ENCODE results near the gene TLR8.

TLR8 gene

DNA sequence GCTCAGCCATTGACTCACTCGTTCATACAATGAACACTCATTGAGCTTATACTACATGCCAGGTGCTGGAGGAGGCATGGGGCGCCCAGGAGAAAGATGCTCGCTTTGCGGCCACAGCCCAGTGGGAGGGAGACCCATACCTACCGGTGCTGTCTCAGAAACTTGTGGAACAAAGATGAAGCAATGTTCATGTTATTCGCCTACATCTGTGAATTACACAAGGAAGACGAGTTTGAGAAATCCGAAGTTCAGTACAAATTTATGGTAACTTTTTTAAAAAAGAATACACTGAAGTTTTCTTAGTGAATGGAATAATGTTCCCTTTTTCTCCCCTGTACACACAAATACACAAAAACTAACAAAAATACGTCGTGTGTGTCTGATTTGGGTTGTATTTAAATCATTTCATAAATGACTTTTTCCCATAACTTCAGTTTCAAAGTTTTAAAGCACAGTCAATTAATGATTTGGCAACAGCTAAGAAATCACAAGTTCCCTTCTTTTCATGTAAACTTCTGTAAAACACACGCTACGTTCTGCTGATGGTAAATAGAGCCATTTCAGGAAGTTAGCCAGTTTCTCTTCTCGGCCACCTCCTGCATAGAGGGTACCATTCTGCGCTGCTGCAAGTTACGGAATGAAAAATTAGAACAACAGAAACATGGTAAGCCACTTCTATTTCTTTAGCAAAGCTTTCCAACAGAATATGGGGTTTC, at the start of gene TLR8:
Gene TLR8 (plus strand): TSS at position 575 of the 716 bp plus-strand sequence. CDS start 87 bp downstream, at position 662.
- no peak for DNase-seq

- DNase-seq: no peak
Observed at GRCh38 chrX:12865359-12865758, 41.1 kb upstream of the TLR8 start.

DNA sequence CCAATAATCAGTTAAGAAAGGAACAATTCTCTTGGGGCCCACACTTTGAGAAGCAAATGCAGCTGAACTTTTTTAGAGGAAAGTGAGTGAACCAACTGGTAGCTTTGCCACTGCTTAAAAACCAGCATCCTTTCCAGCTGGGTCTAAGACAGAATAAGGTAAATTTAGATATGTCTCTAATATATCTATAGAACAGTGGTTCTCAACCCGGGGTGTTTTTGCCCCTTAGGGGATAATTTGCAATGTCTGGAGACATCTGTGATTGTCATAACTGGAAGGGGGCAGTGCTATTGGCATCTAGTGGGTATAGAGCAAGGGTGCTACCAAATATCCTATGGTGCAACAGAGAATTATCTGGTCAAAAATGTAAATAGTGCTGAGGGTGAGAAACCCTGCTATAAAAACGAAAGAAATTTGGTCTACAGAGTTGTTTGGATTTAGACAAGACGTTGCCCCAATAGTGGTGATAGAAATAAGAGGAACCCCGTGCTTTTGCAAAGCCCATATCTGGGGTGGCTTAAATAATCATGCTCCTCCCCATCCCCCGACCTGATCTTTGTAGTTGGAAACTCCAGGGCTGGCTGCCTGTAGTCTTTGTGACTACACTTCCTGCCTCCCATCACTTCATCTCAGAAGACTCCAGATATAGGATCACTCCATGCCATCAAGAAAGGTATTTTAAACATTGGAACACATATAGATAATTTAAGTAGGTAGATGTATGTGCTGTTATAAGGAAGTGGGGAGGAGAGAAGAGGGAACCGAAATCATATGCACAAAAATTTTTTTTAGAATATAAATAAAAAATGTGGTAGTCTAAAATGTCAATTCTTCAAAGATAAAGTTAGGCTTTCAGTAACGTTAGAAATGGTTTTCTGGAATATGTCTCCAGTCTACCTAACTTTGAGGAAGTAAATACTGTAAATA, 39.7 kb upstream of the TLR8 start, which contains the start of gene TLR7:
Gene TLR7 (plus strand): TSS at position 622 of the 927 bp plus-strand sequence. CDS start 507 bp downstream, outside the sequence.
- DNase-seq: peak in 1 of 56 donors; percentile 0

GRCh38 chrX:12867685-12868084, 38.7 kb upstream of the TLR8 start:
- no peak for DNase-seq

GRCh38 chrX:12868747-12869146, 37.7 kb upstream of the TLR8 start:
- DNase-seq: no peak

- no peak for DNase-seq
Observed at GRCh38 chrX:12871257-12871656, 35.2 kb upstream of the TLR8 start.

- DNase-seq: no peak
Observed at GRCh38 chrX:12872741-12873140, 33.7 kb upstream of the TLR8 start.

GRCh38 chrX:12874581-12874980, 31.8 kb upstream of the TLR8 start:
- no peak for DNase-seq

DNA sequence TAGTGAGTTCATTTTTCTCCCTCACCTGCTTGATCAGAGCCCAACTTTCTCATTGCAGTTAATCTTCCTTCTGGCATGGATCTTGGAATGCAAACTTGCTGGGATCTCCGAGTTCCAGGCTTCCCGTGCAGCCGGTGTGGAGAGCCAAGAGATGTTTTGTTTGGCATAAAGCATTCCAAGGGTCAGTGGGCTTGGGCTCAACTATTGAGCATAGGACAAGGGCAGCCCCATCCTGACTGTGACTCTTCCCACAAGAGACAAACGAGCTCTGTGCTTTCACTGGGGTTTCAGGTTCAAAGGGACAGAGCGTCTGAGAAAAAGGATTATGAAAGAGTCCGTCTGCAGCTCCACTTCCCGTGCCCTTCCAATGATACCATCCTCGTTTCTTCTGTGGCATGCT, 29.0 kb upstream of the TLR8 start:
- no peak for DNase-seq

DNA sequence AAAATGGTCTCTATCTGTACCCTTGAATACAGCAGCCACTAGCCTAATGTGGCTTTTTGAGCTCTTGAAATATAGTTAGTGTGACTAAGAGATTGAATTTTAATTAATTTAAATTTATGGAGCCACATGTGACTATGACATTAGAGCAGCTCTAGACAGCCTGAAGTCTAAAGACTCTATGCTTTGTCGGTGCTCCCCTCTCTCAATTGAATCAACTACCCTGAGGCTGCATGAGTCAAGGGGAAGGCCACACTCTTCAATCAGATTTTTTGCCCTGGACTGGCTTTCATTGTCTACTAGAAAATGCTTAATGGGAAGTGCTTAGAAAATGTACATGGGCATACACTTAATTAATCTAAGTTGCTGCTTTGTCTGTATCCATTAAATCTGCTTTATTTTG, 27.9 kb upstream of the TLR8 start:
- DNase-seq: no peak

- no peak for DNase-seq
Observed at GRCh38 chrX:12881914-12882313, 24.5 kb upstream of the TLR8 start.

- no peak for DNase-seq
Observed at GRCh38 chrX:12885508-12885907, 20.9 kb upstream of the TLR8 start.

- no peak for DNase-seq
Observed at GRCh38 chrX:12886545-12886944, 19.9 kb upstream of the TLR8 start.

DNA sequence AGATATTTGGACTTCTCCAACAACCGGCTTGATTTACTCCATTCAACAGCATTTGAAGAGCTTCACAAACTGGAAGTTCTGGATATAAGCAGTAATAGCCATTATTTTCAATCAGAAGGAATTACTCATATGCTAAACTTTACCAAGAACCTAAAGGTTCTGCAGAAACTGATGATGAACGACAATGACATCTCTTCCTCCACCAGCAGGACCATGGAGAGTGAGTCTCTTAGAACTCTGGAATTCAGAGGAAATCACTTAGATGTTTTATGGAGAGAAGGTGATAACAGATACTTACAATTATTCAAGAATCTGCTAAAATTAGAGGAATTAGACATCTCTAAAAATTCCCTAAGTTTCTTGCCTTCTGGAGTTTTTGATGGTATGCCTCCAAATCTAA, 19.3 kb upstream of the TLR8 start:
- DNase-seq: no peak

DNA sequence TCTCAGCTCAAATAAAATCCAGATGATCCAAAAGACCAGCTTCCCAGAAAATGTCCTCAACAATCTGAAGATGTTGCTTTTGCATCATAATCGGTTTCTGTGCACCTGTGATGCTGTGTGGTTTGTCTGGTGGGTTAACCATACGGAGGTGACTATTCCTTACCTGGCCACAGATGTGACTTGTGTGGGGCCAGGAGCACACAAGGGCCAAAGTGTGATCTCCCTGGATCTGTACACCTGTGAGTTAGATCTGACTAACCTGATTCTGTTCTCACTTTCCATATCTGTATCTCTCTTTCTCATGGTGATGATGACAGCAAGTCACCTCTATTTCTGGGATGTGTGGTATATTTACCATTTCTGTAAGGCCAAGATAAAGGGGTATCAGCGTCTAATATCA, 18.7 kb upstream of the TLR8 start:
- no peak for DNase-seq

- no peak for DNase-seq
Observed at GRCh38 chrX:12890467-12890866, 16.0 kb upstream of the TLR8 start.

GRCh38 chrX:12891171-12891570, 15.2 kb upstream of the TLR8 start:
- no peak for DNase-seq

DNA sequence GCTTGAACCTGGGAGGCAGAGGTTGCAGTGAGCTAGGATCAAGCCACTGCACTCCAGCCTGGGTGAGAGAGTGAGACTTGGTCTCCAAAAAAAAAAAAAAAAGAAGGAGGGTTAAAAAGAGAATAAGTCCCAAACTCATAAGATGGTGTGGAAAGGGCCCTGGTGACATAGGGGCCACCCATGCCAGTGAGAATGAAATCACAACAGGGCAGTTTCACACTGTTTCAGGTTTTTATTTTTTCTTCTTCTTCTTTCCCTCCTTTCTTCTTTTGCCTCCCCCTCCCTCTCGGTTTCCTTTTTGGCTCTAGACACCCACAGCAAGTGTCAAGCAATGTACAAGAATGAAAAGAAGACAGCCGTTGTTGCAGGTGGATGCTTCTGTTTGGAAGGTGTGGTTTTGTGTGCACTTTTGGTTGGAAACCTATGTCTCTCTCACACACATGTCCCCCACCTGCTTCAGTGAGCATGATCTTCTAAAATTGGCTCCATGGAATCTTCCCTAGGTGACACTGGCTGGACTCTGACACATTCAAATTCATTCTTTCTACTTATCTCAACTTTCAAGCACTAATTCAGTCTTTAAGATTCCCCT, 14.4 kb upstream of the TLR8 start:
- no peak for DNase-seq

GRCh38 chrX:12892716-12893115, 13.7 kb upstream of the TLR8 start:
- DNase-seq: no peak

- DNase-seq: peak in 16 of 56 donors; percentile 0 to 45 (median 3)
Observed at GRCh38 chrX:12894074-12895030, 12.1 kb upstream of the TLR8 start.

DNA sequence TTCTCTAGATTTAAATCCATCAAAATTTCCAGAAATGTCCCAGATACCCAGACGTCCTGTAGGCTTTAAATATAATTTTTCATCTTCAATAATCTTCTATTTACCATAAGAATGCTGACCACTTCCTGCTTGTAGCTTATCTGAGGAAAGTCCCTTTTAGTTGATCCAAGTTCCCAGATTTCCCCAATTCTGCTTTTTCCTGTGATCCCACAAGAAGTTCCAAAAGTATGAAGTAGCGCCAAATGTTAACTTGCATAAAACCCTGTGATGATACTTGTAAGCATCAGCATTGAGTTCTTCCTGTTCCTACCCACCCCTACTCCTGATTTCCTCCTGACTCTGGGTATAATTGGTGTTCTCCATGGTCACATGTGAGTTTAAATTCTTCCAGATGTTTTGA, 10.6 kb upstream of the TLR8 start:
- DNase-seq: no peak
